Stimulated activated naive CD8-positive, alpha-beta T cell treated with anti-CD3 and anti-CD28 coated beads, Interleukin-15, amount 100 ng/mL, for 72 hours (primary cell): Measurements from ENCODE around the gene SERPINI1.
"Not testable (repeated sequence)": the region's sequence is repeated elsewhere in the genome, so short reads cannot be mapped to it uniquely, and the experiment has no call there.

Source experiments
- ATAC-seq: fragments of 150-1000 bp; cut with Tn5 transposase; 2 replicates; pipeline ENCODE4 v1.10.0; 2021; ENCODE audit warnings: mild to moderate bottlenecking, moderate library complexity
- DNase-seq, 2 donors: peaks; one replicate each; pipeline ENCODE4 v3.0.0; 2021 to 2022
- H3K27ac Mint-ChIP-seq, 2 donors: one replicate each; pipeline ENCODE4 v1.8.0; 2022; ENCODE audit warnings: mild to moderate bottlenecking in 2 of 2, mixed read lengths in 2 of 2, moderate library complexity in 2 of 2
- H3K27me3 Mint-ChIP-seq: one replicate; pipeline ENCODE4 v1.8.0; 2022; ENCODE audit warnings: mixed read lengths
- H3K4me1 Mint-ChIP-seq: one replicate; pipeline ENCODE4 v1.8.0; 2022; ENCODE audit warnings: mild to moderate bottlenecking, mixed read lengths
- H3K4me3 Mint-ChIP-seq, 2 donors: one replicate each; pipeline ENCODE4 v1.8.0; 2022; ENCODE audit warnings: mild to moderate bottlenecking in 2 of 2, mixed read lengths in 2 of 2, moderate library complexity in 1 of 2
- H3K9me3 Mint-ChIP-seq, 2 donors: one replicate each; pipeline ENCODE4 v1.8.0; 2022; ENCODE audit warnings: mixed read lengths in 2 of 2

SERPINI1 gene

GRCh38 chr3:167811031-167811430, 75.5 kb downstream of the SERPINI1 start:
- no peak overlapping the region for H3K27ac Mint-ChIP-seq

DNA sequence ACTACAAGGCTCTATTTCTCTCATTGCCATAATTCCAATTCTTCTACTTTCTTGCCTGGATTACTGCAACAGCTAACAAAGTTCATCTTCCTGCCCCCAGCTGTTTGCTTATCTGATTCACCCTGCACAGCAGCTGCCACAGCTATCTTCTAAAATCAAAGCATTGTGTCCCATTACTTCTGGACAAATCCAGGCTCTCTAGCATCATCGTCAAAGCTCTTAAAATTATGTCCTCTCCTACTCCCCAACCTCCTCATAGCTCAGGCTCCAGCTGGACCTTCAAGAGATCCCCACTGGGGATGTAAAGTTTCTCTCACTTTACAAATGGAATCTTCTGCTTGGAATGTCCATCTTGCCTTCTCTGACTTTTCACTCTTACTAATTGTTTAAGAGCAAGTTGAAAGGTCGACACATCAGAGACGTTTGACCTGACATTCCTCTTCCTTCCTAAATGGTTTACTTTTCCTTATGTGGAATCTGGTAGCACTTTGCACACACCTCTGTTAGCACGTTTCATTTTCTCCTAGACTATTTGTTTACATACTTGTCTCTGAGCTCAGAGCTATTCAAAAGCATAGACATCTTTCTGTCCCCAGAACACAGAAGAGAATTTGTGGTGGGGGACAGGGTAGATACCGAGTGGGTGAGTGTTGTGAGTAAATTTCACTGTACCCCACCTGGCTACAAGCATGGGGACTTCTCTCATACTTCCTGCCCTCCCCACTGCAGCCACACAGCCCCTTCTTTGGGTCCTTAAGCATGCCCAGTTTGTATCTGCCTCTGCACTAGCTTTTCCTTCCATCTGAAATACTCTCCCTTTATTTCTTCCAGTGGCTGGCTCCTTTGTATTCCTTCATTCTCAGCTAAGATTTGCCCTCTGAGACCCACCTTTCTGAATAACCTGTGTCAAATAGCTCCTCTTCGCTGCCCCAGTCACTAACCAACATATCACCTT, 77.9 kb downstream of the SERPINI1 start:
- no peaks in the 10 kb centered on the region for H3K9me3 Mint-ChIP-seq
- H3K4me1 Mint-ChIP-seq, result no peaks in the 10 kb centered on the region

More at GRCh38 chr3:167811031-167811430, 75.5 kb downstream of the SERPINI1 start:
- DNase-seq, result no peak
- Mint-ChIP-seq H3K27me3 (no peaks in the 10 kb centered on the region), H3K4me1 (no peaks in the 10 kb centered on the region), H3K4me3 (no peak overlapping the region), H3K9me3 (no peaks in the 10 kb centered on the region)
- no peak for ATAC-seq

DNA sequence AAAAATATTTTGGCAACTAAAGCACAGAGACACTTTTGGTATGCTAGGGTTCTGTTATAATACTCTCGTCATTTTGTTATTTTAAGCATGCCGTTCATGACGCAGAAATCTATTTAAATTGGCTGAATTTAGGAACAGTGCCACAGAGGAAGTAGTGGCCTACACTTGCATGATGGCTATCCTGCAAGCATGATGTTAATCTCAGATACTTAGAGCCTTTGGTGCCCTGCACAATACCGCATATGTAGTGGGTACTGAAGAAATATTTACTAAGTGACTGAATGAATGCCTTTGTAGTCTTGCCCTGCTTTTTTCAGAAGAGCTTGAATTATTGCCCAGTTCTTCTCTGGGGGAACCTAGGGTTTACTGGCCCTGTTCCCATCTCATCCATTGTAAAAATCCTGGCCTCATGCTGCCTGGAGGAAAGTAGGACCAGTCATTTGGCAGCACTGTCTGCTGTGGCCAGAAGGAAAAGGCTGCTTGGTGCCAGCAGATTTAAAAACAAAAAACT, 79.0 kb downstream of the SERPINI1 start:
- DNase-seq, result no peak
- no peaks in the 10 kb centered on the region for H3K9me3 Mint-ChIP-seq
- no peak overlapping the region for H3K27ac Mint-ChIP-seq
- H3K4me3 Mint-ChIP-seq, result no peak overlapping the region
- no peaks in the 10 kb centered on the region for H3K4me1 Mint-ChIP-seq
- no peak for ATAC-seq
- no peaks in the 10 kb centered on the region for H3K27me3 Mint-ChIP-seq

More for the DNA sequence above, 77.9 kb downstream of the SERPINI1 start:
- no peak overlapping the region for H3K27ac Mint-ChIP-seq
- ATAC-seq, result no peak
- H3K27me3 Mint-ChIP-seq, result no peaks in the 10 kb centered on the region
- DNase-seq, result no peak
- no peak overlapping the region for H3K4me3 Mint-ChIP-seq

DNA sequence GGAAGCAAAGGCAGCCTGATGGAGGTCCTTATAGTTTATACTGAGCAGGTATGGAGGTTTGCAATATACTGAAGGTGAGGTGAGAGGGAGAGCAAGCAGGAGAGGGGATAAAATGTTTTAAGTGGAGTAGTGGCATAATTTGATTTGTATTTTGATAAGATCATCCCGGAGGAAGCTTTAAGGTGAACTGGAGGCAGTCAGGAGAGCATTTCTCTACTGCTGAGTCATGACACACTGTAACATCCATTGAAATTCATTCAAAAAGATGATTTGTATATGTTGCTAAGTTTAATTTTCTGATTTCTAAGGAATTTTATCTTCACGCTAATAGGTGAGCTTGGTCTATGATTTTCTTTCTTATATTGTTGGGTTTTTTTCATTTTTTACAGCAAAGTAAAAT, 81.4 kb downstream of the SERPINI1 start:
- H3K27me3 Mint-ChIP-seq, result no peaks in the 10 kb centered on the region
- H3K27ac Mint-ChIP-seq, result no peak overlapping the region
- no peaks in the 10 kb centered on the region for H3K9me3 Mint-ChIP-seq
- DNase-seq, result no peak
- no peak for ATAC-seq
- H3K4me3 Mint-ChIP-seq, result no peak overlapping the region
- H3K4me1 Mint-ChIP-seq, result no peaks in the 10 kb centered on the region

- DNase-seq (no peak), ATAC-seq (no peak)
- H3K9me3 Mint-ChIP-seq, result no peaks in the 10 kb centered on the region
- peak overlapping the region in 1 of 2 donors; percentile 54 for H3K27ac Mint-ChIP-seq
- H3K27me3 Mint-ChIP-seq, result no peaks in the 10 kb centered on the region
- H3K4me3 Mint-ChIP-seq, result no peak overlapping the region
- H3K4me1 Mint-ChIP-seq, result no peaks in the 10 kb centered on the region
These were observed 84.8 kb downstream of the SERPINI1 start for GRCh38 chr3:167820102-167820865.

- no peak overlapping the region for H3K27ac Mint-ChIP-seq
- H3K27me3 Mint-ChIP-seq, result no peaks in the 10 kb centered on the region
- no peak for ATAC-seq
- no peak overlapping the region for H3K4me3 Mint-ChIP-seq
- DNase-seq, result no peak
- H3K9me3 Mint-ChIP-seq, result no peaks in the 10 kb centered on the region
- no peaks in the 10 kb centered on the region for H3K4me1 Mint-ChIP-seq
These were observed 85.8 kb downstream of the SERPINI1 start for GRCh38 chr3:167821248-167821805.

DNA sequence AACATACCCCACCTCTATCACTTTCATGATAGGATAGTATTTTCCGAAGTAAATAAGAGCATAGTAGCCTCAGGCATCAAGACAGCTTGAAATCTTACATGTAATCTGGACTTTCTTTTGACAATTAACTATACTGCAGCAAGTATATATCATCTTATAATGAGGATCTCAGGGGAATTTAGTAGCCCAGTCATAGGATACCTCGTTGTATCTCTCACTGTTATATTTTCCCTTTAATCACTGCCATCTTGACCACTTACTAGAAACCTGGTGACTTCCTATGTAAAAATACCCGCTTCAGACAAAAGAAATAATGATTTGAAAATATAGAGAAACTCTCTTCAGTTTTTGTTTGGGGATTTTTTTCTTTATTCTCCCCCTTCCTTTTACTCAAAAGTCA, 88.2 kb downstream of the SERPINI1 start:
- H3K4me1 Mint-ChIP-seq, result no peaks in the 10 kb centered on the region
- no peak for DNase-seq
- no peaks in the 10 kb centered on the region for H3K27me3 Mint-ChIP-seq
- H3K4me3 Mint-ChIP-seq, result no peak overlapping the region
- H3K27ac Mint-ChIP-seq, result no peak overlapping the region
- H3K9me3 Mint-ChIP-seq, result no peaks in the 10 kb centered on the region
- ATAC-seq, result no peak

DNA sequence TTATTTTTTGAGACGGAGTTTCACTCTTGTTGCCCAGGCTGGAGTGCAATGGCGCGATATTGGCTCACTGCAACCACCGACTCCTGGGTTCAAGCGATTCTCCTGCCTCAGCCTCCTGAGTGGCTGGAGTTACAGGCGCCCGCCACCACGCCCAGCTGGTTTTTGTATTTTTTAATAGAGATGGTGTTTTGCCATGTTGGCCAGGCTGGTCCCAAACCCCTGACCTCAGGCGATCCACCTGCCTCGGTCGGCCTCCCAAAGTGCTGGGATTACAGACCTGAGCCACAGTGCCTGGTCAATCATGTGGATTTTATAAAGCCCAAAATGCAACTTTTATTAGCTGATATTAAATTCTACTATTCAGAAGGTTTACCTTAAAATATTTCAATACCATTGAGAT, 92.1 kb downstream of the SERPINI1 start:
- not testable (repeated sequence) for H3K27ac Mint-ChIP-seq, DNase-seq, ATAC-seq, H3K4me3 Mint-ChIP-seq, H3K27me3 Mint-ChIP-seq, H3K4me1 Mint-ChIP-seq, H3K9me3 Mint-ChIP-seq

DNA sequence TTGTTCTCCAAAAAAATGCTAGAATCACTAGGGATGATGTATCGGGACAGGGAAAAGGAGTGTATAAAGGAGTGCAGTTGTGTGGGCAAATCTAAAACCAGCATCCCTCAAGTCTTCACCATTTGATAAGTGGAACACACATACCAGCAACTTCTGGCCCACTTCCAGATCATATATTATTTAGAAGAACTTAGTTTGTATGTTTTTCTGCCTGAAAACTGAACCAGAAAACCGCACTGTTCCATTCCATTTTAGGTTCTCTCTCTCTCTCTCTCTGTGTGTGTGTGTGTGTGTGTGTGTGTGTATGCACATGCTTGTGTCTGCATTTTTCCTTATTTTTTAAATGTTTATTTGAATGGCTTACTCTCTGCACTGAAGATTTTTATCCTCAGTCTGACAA, 93.5 kb downstream of the SERPINI1 start:
- no peaks in the 10 kb centered on the region for H3K9me3 Mint-ChIP-seq
- no peak overlapping the region for H3K27ac Mint-ChIP-seq
- no peaks in the 10 kb centered on the region for H3K4me1 Mint-ChIP-seq
- no peak for DNase-seq
- no peak overlapping the region for H3K4me3 Mint-ChIP-seq
- no peak for ATAC-seq
- H3K27me3 Mint-ChIP-seq, result no peaks in the 10 kb centered on the region

DNA sequence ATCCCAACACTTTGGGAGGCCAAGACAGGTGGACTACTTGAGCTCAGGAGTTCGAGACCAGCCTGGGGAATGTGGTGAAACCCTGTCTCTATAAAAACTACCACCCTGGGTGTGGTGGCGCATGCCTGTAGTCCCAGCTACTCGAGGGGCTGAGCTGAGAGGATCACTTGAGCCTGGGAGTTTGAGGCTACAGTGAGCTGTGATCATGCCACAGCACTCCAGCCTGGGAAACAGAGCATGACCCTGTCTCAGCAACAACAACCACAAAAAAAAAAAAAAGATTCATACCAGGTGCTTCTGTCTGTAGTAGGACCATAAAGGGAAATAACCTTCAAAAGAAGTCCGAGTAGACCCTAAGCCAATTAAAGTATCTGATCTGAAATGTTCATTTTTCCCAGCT, 94.5 kb downstream of the SERPINI1 start:
- no peak for DNase-seq
- no peak overlapping the region for H3K27ac Mint-ChIP-seq

DNA sequence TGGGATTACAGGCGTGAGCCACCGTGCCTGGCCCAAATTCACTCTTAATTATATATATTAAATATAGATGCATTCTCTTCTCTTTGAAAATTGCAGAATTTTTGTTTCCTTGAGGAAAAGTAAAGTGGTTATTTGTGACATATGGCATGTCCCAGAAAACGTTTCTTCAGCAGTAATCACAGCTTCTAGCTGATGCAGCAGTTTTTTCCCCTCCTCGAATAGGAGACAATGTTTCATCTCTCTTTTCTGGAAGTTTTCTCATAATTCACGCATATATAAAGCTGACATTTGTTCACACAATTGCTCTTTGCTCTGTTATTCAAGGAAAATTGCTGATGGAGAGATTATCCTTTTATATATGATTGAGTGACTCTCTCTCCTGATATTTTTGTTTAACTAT, 99.8 kb downstream of the SERPINI1 start:
- no peak overlapping the region for H3K4me3 Mint-ChIP-seq
- H3K9me3 Mint-ChIP-seq, result no peaks in the 10 kb centered on the region
- ATAC-seq (no peak), DNase-seq (no peak)
- no peaks in the 10 kb centered on the region for H3K27me3 Mint-ChIP-seq
- H3K27ac Mint-ChIP-seq, result no peak overlapping the region
- peaks cover 13% of the 10 kb centered on the region for H3K4me1 Mint-ChIP-seq

More for the DNA sequence above, 94.5 kb downstream of the SERPINI1 start:
- Mint-ChIP-seq H3K4me1 (no peaks in the 10 kb centered on the region), H3K9me3 (no peaks in the 10 kb centered on the region), H3K27me3 (no peaks in the 10 kb centered on the region), H3K4me3 (no peak overlapping the region)
- ATAC-seq, result no peak

- H3K4me1 Mint-ChIP-seq, result peaks cover 13% of the 10 kb centered on the region
These were observed 100.4 kb downstream of the SERPINI1 start for GRCh38 chr3:167835953-167836352.

GRCh38 chr3:167837466-167837865, 101.9 kb downstream of the SERPINI1 start:
- Mint-ChIP-seq H3K9me3 (no peaks in the 10 kb centered on the region), H3K4me3 (no peak overlapping the region), H3K27me3 (no peaks in the 10 kb centered on the region), H3K4me1 (peaks cover 13% of the 10 kb centered on the region), H3K27ac (no peak overlapping the region)
- ATAC-seq (no peak), DNase-seq (no peak)

More at GRCh38 chr3:167835953-167836352, 100.4 kb downstream of the SERPINI1 start:
- Mint-ChIP-seq H3K27ac (no peak overlapping the region), H3K27me3 (no peaks in the 10 kb centered on the region), H3K9me3 (no peaks in the 10 kb centered on the region), H3K4me3 (no peak overlapping the region)
- DNase-seq (no peak), ATAC-seq (no peak)

DNA sequence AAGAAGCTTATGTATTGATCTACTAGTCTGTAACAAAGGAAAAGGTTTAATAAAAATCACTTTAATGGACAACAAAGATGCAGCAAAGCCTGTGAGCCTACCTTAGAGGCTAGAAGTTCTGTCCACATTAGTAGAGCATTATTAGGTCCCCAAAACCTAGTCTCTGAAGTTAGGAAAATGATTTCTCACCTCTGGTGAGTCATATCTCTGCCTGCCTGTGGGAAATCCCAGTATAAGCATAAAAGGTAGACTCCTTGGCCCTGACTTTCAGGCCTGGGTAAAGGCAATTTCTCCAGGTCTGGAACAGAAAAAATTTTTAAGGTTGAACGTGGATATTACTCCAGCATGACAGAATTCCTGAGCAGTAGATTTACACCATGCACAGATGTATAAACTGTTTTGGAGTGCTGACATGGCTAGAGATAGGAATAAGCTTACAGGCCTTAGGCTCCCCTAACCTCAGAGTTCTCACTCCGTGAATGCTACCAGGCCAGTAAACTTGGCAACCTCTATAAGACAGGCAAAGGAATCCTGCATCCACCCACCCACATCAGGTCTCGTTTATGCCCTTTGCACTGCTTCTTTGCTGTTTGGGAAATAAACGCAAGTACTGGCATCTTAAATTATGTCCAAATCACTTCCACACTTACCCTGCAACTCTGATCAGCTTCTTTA, 104.1 kb downstream of the SERPINI1 start:
- Mint-ChIP-seq H3K9me3 (no peaks in the 10 kb centered on the region), H3K27me3 (no peaks in the 10 kb centered on the region), H3K4me1 (peaks cover 17% of the 10 kb centered on the region), H3K27ac (no peak overlapping the region), H3K4me3 (no peak overlapping the region)
- ATAC-seq, result peak; percentile 60
- DNase-seq, result no peak

- Mint-ChIP-seq H3K27me3 (no peaks in the 10 kb centered on the region), H3K4me3 (no peak overlapping the region), H3K4me1 (peaks cover 17% of the 10 kb centered on the region), H3K27ac (no peak overlapping the region), H3K9me3 (no peaks in the 10 kb centered on the region)
- DNase-seq (no peak), ATAC-seq (no peak)
These were observed 104.7 kb downstream of the SERPINI1 start for GRCh38 chr3:167840247-167840646.
